ENCODE measurements around the gene CACNA2D1.

The CACNA2D1 gene

DNA sequence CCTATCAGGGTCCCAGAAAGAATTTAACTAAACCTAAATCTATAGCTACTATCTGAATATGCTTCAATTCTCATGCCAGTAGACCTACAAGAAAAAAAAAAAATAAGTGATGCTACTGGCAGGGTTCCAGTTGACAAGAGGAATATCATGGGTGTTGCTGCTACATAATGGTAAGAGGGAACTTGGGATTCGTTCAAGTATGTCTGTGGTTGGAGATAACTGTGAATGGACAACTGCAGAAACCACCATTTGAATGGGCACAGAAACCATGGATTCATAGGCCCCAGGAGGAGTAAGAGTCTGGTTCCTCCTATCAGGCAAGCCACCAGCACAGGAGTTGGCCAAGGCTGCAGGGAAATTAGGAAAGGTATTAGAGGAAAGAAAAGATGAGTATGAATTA, 386.1 kb downstream of the CACNA2D1 start:
- TF ChIP-seq, protein P1, sequence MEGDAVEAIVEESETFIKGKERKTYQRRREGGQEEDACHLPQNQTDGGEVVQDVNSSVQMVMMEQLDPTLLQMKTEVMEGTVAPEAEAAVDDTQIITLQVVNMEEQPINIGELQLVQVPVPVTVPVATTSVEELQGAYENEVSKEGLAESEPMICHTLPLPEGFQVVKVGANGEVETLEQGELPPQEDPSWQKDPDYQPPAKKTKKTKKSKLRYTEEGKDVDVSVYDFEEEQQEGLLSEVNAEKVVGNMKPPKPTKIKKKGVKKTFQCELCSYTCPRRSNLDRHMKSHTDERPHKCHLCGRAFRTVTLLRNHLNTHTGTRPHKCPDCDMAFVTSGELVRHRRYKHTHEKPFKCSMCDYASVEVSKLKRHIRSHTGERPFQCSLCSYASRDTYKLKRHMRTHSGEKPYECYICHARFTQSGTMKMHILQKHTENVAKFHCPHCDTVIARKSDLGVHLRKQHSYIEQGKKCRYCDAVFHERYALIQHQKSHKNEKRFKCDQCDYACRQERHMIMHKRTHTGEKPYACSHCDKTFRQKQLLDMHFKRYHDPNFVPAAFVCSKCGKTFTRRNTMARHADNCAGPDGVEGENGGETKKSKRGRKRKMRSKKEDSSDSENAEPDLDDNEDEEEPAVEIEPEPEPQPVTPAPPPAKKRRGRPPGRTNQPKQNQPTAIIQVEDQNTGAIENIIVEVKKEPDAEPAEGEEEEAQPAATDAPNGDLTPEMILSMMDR (IDR thresholded peaks at IDR 0.05; ENCODE audit: low read depth, low read length, missing control alignments) = no peak
- no peak for DNase-seq (ENCODE audit: extremely low read depth, low read depth)

DNA sequence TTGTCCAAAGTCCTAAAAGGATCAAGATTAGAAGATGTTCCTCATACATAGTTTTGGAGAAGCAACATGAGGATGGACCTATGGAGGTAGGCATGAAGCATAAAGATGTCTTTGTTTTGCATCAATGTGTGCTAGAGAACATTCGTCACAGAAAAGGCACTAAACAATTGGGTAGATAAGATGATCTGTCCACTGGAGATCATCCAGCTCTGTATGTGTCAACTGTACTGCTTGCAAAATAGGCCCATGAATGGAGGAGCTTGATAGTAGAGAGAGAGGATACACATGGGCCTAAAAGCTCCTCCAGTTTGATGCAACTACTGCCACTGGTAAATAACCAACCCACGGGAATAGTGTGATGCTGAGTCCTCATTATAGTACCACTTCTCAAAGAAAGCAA, 387.3 kb downstream of the CACNA2D1 start:
- H3K4me3 ChIP-seq (replicated peaks; ENCODE audit: low read depth, low read length) = no peak overlapping the region
- no peak for DNase-seq (ENCODE audit: extremely low read depth, low read depth)
- TF ChIP-seq, protein P1 (IDR thresholded peaks at IDR 0.05; ENCODE audit: low read depth, low read length, missing control alignments) = no peak

More for the DNA sequence above, 386.1 kb downstream of the CACNA2D1 start:
- no peak overlapping the region for H3K4me3 ChIP-seq (replicated peaks; ENCODE audit: low read depth, low read length)

DNA sequence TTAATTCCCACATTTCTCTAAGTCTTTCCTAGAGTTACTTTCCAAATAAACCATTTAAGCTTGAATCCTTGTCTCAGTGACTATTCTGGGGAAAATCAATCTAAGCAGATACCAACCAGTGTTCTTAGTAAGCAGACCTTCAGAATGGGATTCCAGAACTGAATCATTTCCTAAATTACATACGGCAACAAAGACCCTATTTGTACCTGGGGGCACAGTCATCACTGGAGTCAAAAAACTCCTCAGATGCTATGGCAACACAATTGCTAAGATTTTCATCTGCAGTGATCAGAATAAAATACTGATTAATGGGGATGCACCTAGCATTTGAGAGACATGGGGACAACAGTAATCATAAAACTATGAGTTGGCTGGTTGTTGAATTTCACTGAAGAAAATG, 389.0 kb downstream of the CACNA2D1 start:
- no peak for DNase-seq (ENCODE audit: extremely low read depth, low read depth)
- no peak overlapping the region for H3K4me3 ChIP-seq (replicated peaks; ENCODE audit: low read depth, low read length)
- TF ChIP-seq, protein P1 (IDR thresholded peaks at IDR 0.05; ENCODE audit: low read depth, low read length, missing control alignments) = no peak

DNA sequence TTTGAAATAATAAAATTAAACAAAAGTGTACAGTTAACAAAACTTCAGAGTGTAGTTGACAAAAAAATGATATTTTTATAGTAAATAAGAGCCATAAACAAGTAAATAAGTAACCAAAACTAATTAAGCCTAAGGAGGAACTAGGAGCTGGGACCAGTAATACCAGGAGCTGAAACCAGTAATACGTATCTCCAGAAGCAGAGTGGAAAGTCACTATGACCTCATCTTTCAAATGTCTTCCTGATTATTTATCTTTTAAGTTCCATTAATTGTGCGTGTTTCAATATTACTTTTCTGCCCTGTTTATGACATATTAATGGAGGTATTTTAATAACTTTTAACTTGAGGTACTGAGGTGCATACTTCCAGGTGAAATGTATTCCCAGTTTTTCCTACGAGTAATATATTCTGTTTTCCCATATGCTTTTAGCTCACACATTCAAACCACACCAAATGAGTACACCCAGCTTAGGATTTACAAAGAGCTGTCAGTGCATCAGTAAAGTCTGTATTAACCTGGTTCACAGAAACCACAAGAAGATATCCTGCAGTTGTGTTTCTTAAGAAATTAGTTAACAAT, 390.0 kb downstream of the CACNA2D1 start:
- H3K4me3 ChIP-seq (replicated peaks; ENCODE audit: low read depth, low read length) = no peak overlapping the region
- no peak for DNase-seq (ENCODE audit: extremely low read depth, low read depth)
- TF ChIP-seq, protein P1 (IDR thresholded peaks at IDR 0.05; ENCODE audit: low read depth, low read length, missing control alignments) = no peak

DNA sequence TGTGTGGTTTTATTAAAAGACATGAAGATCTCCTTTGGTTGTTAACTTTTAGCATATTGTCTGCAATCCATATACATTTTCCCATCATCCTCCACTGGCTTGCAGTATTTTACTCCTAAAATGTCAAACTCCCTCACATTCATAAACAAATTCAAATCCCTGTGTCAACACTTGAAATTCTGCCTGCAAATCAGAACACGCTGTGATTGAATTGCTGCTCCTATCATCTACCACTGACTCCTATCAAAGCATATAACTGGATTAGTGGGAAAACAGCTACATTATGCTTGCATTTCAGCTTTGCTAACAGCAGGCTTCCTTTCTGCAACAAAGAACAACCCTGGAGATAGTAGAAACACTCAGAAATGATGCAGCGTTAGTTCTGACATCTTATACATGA, 392.0 kb downstream of the CACNA2D1 start:
- H3K4me3 ChIP-seq (replicated peaks; ENCODE audit: low read depth, low read length) = no peak overlapping the region
- TF ChIP-seq, protein P1 (IDR thresholded peaks at IDR 0.05; ENCODE audit: low read depth, low read length, missing control alignments) = no peak
- no peak for DNase-seq (ENCODE audit: extremely low read depth, low read depth)

DNA sequence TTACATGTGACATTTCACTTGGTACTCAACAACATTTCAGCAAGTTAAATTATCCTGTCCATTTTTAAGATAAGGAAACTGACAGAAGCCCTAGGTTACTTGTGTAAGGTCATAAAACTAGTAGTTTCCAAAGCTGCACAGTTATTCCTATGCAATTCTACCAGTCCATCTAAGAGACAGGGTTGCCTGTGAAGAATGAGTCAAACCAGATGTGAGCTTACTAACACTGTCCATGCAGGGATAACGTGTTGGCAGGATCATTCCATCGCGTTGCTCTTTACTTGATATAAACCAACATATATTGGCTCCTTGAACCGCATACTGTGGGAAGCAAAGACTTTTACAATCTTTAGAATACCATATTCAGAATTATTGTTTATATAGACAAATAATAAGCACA, 392.8 kb downstream of the CACNA2D1 start:
- TF ChIP-seq, protein P1 (IDR thresholded peaks at IDR 0.05; ENCODE audit: low read depth, low read length, missing control alignments) = no peak
- no peak overlapping the region for H3K4me3 ChIP-seq (replicated peaks; ENCODE audit: low read depth, low read length)
- DNase-seq (ENCODE audit: extremely low read depth, low read depth) = peak; percentile 79
